UCSD-AML1 (cell line): ENCODE data around the gene POM121C.
"Not testable (repeated sequence)": the region's sequence is repeated elsewhere in the genome, so short reads cannot be mapped to it uniquely, and the experiment has no call there.

Source experiments
- DNase-seq: peaks from one replicate; lab custom pipeline; 2025; ENCODE audit not compliant: unreplicated experiment; lab: John Stamatoyannopoulos, UW

POM121C gene

GRCh38 chr7:75439000-75439399 is 47.1 kb downstream of the POM121C start:
- not testable (repeated sequence) for DNase-seq

DNA sequence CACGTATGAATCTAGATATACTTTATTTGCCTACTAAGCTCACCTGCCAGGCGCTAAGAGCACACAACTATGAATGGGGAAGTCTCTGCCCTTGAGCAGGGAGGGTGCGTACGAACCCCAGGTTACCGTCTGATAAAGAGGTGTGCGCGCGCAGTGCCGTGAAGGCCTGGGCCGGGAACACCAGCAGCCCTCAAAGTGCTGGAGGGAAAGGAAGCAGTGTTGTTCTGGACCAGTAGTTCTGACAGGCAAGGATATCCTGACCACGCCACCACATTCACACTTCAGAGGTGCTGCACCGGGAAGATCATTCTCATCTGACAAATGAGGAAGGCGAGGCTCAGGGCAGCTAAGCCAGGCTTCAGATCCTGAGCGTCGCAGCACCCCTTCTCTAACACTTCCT is 62.6 kb downstream of the POM121C start:
- DNase-seq: not testable (repeated sequence)

DNA sequence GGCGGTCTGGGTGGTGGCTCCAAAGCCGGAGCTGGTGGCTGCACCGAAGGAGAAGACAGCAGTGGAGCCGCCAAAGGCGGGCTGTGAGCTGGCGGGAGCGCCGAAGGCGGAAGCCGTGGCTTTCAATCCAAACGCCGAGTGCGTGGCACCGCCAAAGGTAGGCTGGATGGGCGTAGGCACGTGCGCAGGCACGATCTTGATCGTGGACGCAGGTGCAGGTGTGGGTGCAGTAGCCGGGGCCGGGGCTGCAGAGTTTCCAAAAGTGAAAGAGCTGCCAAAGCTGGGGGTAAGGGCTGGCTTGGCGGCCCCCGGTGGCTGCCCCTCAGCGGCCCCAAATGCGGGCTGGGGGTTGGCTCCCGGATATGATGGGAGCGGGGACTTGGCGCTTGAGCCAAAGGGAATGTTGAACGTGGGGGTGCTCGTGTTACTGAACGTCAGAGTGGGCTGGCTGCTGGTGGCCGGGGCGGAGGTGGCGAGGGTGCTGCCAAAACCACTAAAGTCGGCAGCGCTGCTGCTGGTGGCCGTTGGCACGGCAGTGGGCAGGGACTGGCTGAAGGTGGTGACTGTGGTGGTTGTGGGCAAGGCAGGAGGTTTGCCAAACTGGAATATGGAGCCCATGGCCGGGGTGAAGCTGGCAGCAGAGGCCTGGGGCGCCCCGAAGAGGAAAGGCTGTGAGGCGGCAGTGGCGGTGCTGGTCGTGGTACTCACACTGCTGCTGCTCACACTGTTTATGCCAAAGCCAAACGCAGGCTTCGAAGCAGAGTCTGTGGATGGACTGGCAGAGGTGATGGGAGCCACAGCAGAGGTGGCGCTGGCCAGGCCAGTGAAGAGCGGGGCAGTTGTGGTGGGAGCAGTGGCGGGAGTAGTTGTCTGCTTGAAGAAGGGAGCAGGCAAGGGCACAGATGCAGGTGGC is 64.0 kb downstream of the POM121C start:
- DNase-seq: not testable (repeated sequence)

- DNase-seq: not testable (repeated sequence)
Observed at GRCh38 chr7:75420152-75420551, 65.9 kb downstream of the POM121C start.

DNA sequence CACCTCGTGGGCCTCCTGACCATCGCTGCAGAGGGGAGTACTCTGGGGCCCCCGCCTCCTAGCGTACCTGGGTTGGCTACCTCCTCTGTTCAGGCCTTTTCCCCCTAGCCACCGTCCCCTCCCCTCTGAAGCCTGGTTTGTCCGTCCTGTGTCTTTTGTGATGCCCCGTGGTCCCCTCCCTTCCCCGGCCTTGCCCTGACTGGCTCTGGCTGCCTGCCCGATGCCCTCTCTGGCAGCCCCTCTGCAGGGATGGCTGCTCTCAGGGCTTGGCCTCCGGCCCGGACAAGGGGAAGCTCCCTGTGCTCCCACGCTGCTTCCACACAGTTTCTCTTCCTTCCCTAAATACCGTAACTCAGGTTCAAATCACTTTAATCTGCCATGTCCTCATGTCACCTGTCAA is 66.4 kb downstream of the POM121C start:
- DNase-seq: not testable (repeated sequence)

DNA sequence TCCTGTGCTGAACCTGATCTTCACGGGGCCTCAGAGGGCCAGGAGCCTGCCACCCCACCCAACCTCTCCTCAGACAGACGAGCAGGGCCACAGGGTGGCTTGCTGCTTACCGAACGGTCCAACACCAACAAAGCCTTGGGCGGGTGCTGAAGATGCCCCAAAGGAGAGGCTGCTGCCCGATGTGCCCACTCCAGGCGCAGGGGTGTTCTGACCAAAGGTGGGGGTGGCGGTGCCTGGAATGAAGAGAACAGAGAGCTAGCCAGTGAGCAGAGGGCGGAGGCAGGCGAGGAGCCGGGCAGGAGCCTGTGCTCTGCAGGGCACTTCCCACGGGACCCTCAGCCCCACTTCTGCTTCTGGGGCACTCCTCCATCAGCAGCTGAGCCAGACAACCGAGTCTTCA is 66.9 kb downstream of the POM121C start:
- not testable (repeated sequence) for DNase-seq

DNA sequence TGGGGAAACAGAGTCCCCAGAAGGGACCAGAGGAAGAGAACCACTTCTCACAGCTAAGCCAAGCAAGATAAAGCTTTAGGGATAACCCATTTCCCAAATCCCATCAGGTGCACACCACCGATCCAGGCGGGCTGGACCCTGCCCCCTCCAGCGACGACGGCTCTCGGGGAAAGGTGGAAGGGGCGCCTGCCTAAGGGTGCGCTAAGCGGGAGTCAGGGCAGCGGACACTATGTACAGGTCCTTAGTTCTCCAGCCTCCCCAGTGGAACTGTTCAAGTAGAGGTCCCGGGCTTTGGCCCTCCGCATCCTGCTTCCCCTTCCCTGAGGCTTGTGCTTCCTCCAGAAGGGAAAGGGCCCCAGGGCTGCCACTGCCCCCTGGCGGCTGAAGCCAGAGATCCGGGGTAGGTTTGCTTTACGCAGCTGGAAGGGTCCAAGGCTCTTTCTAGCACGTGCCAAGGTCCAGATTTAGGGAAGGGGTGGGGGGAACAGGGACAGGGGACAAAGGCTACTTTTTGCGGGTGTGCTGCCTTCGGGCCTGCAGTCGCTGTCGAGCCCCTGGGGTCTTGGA is 67.7 kb downstream of the POM121C start:
- not testable (repeated sequence) for DNase-seq

DNA sequence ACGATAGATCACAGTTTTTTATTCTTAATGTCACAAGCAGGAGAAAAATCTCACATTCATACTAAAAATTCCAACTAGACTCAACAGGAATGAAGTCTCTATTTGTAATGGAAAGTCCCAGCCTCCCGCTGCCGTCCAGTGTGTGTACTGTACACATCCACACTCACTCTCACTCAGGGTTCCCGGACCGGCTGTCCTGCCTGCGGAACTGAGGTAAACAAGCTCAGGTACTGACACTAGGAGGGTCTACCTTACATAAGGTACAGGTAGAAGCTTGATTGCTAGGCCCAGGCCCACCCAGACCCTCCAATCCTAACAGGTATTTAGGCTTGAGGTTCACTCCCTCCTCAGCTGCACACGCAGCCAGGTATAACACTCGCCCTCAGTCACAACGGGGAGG is 69.3 kb downstream of the POM121C start:
- not testable (repeated sequence) for DNase-seq

DNA sequence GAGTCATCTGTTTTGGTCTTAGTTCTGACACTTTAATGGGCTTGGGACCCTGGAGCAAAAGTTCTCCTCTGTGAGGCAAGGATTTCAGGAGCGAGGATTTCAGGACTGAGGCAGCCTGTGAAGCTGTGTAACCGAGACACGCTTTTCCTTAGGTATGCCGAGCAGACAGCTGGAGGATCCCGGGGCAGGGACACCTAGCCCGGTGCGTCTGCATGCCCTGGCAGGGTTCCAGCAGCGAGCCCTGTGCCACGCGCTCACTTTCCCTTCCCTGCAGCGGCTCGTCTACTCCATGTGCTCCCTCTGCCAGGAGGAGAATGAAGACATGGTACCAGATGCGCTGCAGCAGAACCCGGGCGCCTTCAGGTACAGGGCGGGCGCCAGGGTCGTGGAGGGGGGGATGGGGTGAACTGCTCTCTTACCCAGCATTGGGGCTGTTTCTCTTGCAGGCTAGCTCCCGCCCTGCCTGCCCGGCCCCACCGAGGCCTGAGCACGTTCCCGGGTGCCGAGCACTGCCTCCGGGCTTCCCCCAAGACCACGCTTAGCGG is 70.2 kb downstream of the POM121C start:
- not testable (repeated sequence) for DNase-seq

DNA sequence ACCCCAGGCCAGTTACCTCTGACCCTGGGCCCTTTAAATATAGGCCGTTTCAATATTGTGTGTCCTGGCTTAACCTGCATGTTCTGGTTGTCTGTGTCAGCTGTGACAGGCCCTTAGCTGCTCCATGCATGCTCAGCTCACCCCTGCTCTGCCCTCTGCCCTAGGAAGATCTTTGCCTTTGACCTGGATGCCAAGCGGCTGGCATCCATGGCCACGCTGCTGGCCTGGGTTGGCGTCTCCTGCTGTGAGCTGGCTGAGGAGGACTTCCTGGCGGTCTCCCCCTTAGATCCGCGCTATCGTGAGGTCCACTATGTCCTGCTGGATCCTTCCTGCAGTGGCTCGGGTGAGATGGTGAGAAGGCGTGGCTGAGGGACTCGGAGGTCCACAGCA is 70.7 kb downstream of the POM121C start:
- DNase-seq: not testable (repeated sequence)

- DNase-seq: not testable (repeated sequence)
Observed at GRCh38 chr7:75414708-75415427, 71.2 kb downstream of the POM121C start.

DNA sequence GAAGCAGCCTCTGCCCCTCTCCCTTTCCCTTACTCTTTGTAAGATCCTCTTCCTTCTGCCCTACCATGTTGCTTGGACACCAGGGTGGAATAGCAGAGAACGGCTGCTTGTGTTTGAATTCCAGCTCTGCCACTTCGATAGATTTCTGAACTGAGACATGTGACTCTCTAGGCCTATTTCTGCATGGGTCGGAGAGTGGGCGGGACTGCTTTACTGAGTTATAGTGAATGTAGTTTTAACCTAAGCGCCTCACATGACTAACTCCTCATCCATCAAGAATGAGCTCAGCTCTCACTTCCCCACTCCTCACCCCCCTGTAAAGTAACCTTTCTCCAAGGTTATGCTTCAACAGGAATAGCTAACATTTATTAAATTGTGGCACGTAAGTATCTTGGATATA is 71.9 kb downstream of the POM121C start:
- not testable (repeated sequence) for DNase-seq

GRCh38 chr7:75410823-75411173 is 75.3 kb downstream of the POM121C start:
- not testable (repeated sequence) for DNase-seq

- DNase-seq: not testable (repeated sequence)
Observed at GRCh38 chr7:75409880-75410822, 75.9 kb downstream of the POM121C start.

DNA sequence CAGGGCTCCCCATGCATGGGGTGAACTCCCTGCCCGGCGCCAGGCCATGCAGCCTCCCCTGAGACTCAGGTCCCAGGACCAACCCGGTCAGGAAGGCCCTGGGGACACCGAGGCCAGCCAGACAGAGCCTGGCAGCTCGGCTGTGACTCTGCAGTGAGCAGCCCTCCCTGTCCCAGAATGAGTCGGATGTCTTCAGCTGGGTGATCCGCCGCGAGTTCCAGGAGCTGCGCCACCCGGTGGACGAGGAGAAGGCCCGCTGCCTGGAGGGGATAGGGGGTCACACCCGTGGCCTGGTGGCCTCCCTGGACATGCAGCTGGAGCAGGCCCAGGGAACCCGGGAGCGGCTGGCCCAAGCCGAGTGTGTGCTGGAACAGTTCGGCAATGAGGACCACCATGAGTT is 81.4 kb downstream of the POM121C start:
- DNase-seq: not testable (repeated sequence)

GRCh38 chr7:75403455-75404443 is 82.3 kb downstream of the POM121C start:
- DNase-seq: not testable (repeated sequence)

DNA sequence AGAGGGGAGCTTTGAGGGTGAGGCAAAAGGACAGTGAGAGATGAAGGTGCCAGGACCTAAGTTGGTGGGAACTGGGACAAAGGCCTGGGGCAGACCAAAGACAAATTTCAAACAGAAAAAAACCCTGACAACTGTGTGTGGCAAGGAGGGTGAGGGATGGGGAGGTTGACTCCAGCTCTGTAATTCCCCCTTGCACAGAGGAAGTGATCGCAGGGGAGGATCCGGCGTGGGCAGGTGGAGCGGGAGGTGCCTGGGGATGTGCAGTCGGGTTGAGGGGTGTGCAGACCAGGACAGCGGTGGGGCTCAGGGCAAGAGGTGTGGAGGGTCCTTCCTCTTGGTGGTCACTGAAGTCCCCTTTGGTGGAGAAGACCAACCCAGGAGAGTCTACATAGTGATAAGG is 85.5 kb downstream of the POM121C start:
- DNase-seq: not testable (repeated sequence)

DNA sequence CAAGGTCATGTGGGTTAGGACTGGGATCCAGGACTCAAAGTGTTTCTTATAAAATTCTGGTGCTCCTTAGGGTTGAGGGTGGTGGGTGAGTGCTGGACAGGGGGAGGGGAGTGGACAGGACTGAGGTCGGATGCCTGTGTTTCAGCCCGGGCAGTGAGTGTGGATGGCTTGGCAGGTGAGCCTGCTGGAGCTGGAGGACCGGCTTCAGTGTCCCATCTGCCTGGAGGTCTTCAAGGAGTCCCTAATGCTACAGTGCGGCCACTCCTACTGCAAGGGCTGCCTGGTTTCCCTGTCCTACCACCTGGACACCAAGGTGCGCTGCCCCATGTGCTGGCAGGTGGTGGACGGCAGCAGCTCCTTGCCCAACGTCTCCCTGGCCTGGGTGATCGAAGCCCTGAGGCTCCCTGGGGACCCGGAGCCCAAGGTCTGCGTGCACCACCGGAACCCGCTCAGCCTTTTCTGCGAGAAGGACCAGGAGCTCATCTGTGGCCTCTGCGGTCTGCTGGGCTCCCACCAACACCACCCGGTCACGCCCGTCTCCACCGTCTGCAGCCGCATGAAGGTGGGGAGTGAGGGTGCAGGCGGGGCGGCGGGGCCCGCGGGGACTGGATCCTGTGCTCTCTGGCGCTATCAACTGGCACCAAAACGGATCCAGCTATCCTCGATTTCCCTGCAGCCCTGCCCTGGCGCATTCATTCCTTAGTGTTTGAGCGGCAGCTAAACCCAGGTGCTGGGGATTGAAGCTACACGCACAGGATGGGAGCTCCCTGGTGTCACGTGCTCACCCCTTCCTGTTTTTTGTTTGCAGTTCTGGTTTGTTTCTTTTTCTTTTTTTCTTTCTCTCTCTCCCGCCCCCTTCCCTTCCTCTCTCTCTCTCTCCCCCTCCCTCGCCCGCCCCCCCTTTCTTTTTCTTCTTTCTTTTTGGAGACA is 87.1 kb downstream of the POM121C start:
- not testable (repeated sequence) for DNase-seq
